K562 (cell line): ENCODE results near the gene FAM217B. TPM values are rescaled to one million over a fixed set of nuclear protein-coding genes. Genes with fewer than 3 reads are reported as not detected.

Source experiments
- ARHGAP35 ChIP-seq: fragments of 450-650 bp; IDR thresholded peaks from 2 replicates; pipeline ENCODE4 v1.6.1; 2018; ENCODE audit not compliant: partially characterized antibody
- FOXP1 ChIP-seq: sonication (generic); formaldehyde crosslinking; IDR thresholded peaks from 2 replicates; pipeline ENCODE4 v1.8.0; 2022; ENCODE audit warnings: mild to moderate bottlenecking, missing genetic modification reagents
- NR2C2 ChIP-seq, 2 experiments: fragments of 200-800 bp in 1 of 2; sonication (Bioruptor generic) in 1 of 2; sonication (generic) in 1 of 2; formaldehyde crosslinking in 1 of 2; IDR thresholded peaks; 2 replicates each; pipeline versions ENCODE4 v1.6.1 to v1.8.0; 2016 to 2022; ENCODE audit warnings: mild to moderate bottlenecking in 1 of 2, missing compliant biosample characterization in 1 of 2, missing genetic modification characterization in 1 of 2, missing genetic modification reagents in 1 of 2
- ZNF121 ChIP-seq: sonication (generic); formaldehyde crosslinking; conservative IDR thresholded peaks from 2 replicates; pipeline ENCODE4 v1.8.0; 2022; ENCODE audit warnings: missing genetic modification reagents
- ZNF41 ChIP-seq: fragments of 250-450 bp; sonication (Bioruptor Pico); conservative IDR thresholded peaks from 2 replicates; pipeline ENCODE4 v1.4.0; 2020; ENCODE audit warnings: mild to moderate bottlenecking
- ZNF707 ChIP-seq: fragments of 250-450 bp; sonication (Bioruptor Pico); conservative IDR thresholded peaks from 2 replicates; pipeline ENCODE4 v1.8.0; 2022; ENCODE audit warnings: inconsistent platforms, mild to moderate bottlenecking, moderate library complexity
- polyA plus RNA-seq, 8 experiments: library from polyadenylated mRNA; depleted of rRNA in 4 of 8; stranded (reverse) in 5 of 8; unstranded in 3 of 8; fragments of >200 nt; fragmentation: Nextera tagmentation in 2 of 8; fragmentation: Illumina TruSeq in 1 of 8; extraction: Ambion mirVana in 2 of 8; extraction: Trizol in 1 of 8; gene quantifications; 2 replicates each; pipeline versions ENCODE4 v1.2.1 to v1.2.3, GENCODE V29; 2011 to 2014; ENCODE audit warnings: inconsistent platforms in 1 of 8, missing spikeins in 1 of 8
- total RNA-seq, 7 experiments: library from RNA; depleted of rRNA in 6 of 7; stranded (reverse); fragments of >200 nt in 6 of 7; fragmentation: Illumina TruSeq in 2 of 7; extraction: Trizol in 2 of 7; gene quantifications; 2 replicates each; pipeline versions ENCODE4 v1.2.1 to v1.2.3, GENCODE V29; 2011 to 2021; ENCODE audit warnings: low replicate concordance in 1 of 7
- TF ChIP-seq, protein P1 (sequence below): fragments of 450-650 bp; IDR thresholded peaks from 2 replicates; pipeline ENCODE4 v1.6.1; 2017; ENCODE audit warnings: antibody characterized with exemption, mild to moderate bottlenecking
- TF ChIP-seq, protein P2 (sequence below): fragments of 250-450 bp; sonication (Bioruptor Pico); IDR thresholded peaks from 2 replicates; pipeline ENCODE4 v1.4.0; 2020; ENCODE audit warnings: mild to moderate bottlenecking
- TF ChIP-seq, protein P3 (sequence below): sonication (generic); formaldehyde crosslinking; IDR thresholded peaks from 2 replicates; pipeline ENCODE4 v1.9.0; 2022; ENCODE audit warnings: mild to moderate bottlenecking, missing genetic modification reagents
- TF ChIP-seq, protein P4 (sequence below): sonication (generic); formaldehyde crosslinking; IDR thresholded peaks from 2 replicates; pipeline ENCODE4 v1.8.0; 2022; ENCODE audit warnings: mild to moderate bottlenecking, missing genetic modification reagents
- TF ChIP-seq, protein P5 (sequence below): fragments of 450-650 bp; formaldehyde crosslinking; conservative IDR thresholded peaks from 2 replicates; pipeline ENCODE4 v1.4.0; 2022; ENCODE audit warnings: mild to moderate bottlenecking, missing genetic modification characterization
- TF ChIP-seq, protein P6 (sequence below): fragments of 450-650 bp; IDR thresholded peaks from 2 replicates; pipeline ENCODE4 v1.6.1; 2016; ENCODE audit warnings: low read depth, mild to moderate bottlenecking, moderate library complexity
- TF ChIP-seq, protein P7 (sequence below): sonication (generic); formaldehyde crosslinking; IDR thresholded peaks from 2 replicates; pipeline ENCODE4 v1.8.0; 2023; ENCODE audit warnings: mild to moderate bottlenecking, missing genetic modification reagents

The FAM217B gene
- total and polyA plus RNA-seq, 9 of the 15 experiments (the other 6 are each of a cell fraction or from before 2014, with no cell fraction given), result 4.8 to 11.4 (median 6.9) TPM

DNA sequence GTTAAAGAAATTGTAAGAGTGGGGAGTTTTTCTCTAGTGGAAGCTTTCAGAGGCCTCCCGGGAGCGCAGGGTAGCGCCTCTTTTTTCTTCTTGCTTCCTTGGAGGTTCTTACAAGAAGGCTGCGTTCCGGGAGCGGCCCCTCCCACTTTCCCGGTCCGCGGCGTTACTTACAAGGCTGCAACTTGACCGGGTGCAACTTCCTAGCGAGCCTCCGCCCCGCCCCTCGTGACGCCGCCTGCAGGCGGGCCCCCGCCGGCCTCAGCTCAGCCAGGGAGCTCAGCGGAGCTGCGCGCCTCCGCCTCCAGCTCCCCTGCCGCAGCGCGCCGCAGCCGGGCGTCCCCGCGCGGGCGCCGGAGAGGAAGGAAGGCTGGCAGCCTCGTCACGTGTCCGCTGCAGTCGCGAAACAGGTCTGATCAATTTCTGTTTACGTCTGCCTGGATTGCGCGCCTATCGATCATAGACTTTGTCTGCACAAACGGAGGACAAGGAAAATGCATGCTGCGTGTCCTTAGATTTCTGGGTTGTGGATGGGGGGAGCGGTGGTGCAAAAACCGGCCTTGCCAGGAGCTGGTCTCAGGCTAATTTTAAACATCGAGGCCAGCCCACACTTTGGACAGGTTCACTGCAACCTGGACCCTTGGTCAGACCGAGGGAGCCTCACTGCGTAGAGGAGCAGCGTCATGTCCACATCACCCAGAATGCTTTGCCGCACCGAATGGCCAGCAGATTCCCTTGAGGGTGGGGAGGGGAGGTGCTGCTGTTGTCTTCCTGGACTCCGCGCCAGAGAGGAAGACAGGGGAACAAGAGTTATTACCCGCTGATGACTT lies at the start of gene FAM217B, which contains the start of gene PPP1R3D (continued):
- TF ChIP-seq, protein P1, sequence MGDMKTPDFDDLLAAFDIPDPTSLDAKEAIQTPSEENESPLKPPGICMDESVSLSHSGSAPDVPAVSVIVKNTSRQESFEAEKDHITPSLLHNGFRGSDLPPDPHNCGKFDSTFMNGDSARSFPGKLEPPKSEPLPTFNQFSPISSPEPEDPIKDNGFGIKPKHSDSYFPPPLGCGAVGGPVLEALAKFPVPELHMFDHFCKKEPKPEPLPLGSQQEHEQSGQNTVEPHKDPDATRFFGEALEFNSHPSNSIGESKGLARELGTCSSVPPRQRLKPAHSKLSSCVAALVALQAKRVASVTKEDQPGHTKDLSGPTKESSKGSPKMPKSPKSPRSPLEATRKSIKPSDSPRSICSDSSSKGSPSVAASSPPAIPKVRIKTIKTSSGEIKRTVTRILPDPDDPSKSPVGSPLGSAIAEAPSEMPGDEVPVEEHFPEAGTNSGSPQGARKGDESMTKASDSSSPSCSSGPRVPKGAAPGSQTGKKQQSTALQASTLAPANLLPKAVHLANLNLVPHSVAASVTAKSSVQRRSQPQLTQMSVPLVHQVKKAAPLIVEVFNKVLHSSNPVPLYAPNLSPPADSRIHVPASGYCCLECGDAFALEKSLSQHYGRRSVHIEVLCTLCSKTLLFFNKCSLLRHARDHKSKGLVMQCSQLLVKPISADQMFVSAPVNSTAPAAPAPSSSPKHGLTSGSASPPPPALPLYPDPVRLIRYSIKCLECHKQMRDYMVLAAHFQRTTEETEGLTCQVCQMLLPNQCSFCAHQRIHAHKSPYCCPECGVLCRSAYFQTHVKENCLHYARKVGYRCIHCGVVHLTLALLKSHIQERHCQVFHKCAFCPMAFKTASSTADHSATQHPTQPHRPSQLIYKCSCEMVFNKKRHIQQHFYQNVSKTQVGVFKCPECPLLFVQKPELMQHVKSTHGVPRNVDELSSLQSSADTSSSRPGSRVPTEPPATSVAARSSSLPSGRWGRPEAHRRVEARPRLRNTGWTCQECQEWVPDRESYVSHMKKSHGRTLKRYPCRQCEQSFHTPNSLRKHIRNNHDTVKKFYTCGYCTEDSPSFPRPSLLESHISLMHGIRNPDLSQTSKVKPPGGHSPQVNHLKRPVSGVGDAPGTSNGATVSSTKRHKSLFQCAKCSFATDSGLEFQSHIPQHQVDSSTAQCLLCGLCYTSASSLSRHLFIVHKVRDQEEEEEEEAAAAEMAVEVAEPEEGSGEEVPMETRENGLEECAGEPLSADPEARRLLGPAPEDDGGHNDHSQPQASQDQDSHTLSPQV, result peak; percentile 70; the same call in 1 of the 2 replicates
- TF ChIP-seq, protein P2, sequence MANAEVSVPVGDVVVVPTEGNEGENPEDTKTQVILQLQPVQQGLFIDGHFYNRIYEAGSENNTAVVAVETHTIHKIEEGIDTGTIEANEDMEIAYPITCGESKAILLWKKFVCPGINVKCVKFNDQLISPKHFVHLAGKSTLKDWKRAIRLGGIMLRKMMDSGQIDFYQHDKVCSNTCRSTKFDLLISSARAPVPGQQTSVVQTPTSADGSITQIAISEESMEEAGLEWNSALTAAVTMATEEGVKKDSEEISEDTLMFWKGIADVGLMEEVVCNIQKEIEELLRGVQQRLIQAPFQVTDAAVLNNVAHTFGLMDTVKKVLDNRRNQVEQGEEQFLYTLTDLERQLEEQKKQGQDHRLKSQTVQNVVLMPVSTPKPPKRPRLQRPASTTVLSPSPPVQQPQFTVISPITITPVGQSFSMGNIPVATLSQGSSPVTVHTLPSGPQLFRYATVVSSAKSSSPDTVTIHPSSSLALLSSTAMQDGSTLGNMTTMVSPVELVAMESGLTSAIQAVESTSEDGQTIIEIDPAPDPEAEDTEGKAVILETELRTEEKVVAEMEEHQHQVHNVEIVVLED (CRISPR knock-in tag), result peak; percentile 52; the same call in 1 of the 2 replicates
- TF ChIP-seq ZNF707 (no peak), ZNF121 (CRISPR knock-in tag) (no peak), ARHGAP35 (no peak), NR2C2 (CRISPR knock-in tag; IDR thresholded peaks at IDR 0.05) (no peak), NR2C2 (tag; IDR thresholded peaks at IDR 0.05) (peak; percentile 51; the same call in 1 of the 2 replicates), FOXP1 (0 out of 2 replicates have a peak, but pooled peaks have one; percentile 7), ZNF41 (no peak)
- TF ChIP-seq, protein P3, sequence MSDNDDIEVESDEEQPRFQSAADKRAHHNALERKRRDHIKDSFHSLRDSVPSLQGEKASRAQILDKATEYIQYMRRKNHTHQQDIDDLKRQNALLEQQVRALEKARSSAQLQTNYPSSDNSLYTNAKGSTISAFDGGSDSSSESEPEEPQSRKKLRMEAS (CRISPR knock-in tag), result peak; percentile 61; the same call in 1 of the 2 replicates
- TF ChIP-seq, protein P4, sequence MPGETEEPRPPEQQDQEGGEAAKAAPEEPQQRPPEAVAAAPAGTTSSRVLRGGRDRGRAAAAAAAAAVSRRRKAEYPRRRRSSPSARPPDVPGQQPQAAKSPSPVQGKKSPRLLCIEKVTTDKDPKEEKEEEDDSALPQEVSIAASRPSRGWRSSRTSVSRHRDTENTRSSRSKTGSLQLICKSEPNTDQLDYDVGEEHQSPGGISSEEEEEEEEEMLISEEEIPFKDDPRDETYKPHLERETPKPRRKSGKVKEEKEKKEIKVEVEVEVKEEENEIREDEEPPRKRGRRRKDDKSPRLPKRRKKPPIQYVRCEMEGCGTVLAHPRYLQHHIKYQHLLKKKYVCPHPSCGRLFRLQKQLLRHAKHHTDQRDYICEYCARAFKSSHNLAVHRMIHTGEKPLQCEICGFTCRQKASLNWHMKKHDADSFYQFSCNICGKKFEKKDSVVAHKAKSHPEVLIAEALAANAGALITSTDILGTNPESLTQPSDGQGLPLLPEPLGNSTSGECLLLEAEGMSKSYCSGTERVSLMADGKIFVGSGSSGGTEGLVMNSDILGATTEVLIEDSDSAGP, result no peak
- TF ChIP-seq, protein P5, sequence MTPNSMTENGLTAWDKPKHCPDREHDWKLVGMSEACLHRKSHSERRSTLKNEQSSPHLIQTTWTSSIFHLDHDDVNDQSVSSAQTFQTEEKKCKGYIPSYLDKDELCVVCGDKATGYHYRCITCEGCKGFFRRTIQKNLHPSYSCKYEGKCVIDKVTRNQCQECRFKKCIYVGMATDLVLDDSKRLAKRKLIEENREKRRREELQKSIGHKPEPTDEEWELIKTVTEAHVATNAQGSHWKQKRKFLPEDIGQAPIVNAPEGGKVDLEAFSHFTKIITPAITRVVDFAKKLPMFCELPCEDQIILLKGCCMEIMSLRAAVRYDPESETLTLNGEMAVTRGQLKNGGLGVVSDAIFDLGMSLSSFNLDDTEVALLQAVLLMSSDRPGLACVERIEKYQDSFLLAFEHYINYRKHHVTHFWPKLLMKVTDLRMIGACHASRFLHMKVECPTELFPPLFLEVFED (CRISPR knock-in tag), result no peak
- TF ChIP-seq, protein P6, sequence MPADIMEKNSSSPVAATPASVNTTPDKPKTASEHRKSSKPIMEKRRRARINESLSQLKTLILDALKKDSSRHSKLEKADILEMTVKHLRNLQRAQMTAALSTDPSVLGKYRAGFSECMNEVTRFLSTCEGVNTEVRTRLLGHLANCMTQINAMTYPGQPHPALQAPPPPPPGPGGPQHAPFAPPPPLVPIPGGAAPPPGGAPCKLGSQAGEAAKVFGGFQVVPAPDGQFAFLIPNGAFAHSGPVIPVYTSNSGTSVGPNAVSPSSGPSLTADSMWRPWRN, result no peak
- TF ChIP-seq, protein P7, sequence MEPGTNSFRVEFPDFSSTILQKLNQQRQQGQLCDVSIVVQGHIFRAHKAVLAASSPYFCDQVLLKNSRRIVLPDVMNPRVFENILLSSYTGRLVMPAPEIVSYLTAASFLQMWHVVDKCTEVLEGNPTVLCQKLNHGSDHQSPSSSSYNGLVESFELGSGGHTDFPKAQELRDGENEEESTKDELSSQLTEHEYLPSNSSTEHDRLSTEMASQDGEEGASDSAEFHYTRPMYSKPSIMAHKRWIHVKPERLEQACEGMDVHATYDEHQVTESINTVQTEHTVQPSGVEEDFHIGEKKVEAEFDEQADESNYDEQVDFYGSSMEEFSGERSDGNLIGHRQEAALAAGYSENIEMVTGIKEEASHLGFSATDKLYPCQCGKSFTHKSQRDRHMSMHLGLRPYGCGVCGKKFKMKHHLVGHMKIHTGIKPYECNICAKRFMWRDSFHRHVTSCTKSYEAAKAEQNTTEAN (CRISPR knock-in tag), result no peak
